Brain microvascular endothelial cell (primary cell): ENCODE data around the gene TXNL4A.
A peak's percentile ranks its signal among the peaks of the same experiment; 100 is the strongest.

Source experiments
- DNase-seq: peaks from one replicate; pipeline ENCODE4 v3.0.0-alpha.2; 2020
- H3K27ac ChIP-seq: fragments of 250-450 bp; sonication (Bioruptor Pico); 2 replicates; pipeline ENCODE4 v1.5.1; 2020; ENCODE audit warnings: mild to moderate bottlenecking, moderate library complexity
- H3K27me3 ChIP-seq: fragments of 250-450 bp; sonication (Bioruptor Pico); replicated peaks from 2 replicates; pipeline ENCODE4 v1.5.1; 2020; ENCODE audit warnings: mild to moderate bottlenecking
- H3K36me3 ChIP-seq: fragments of 250-450 bp; sonication (Bioruptor Pico); replicated peaks from 2 replicates; pipeline ENCODE4 v1.5.1; 2020; ENCODE audit warnings: mild to moderate bottlenecking
- H3K4me3 ChIP-seq: 2 replicates; pipeline ENCODE4 v1.5.1; 2011; ENCODE audit warnings: low read depth, mild to moderate bottlenecking, control low read depth, low read length, moderate library complexity
- in situ Hi-C: cut with HindIII; loops from 2 replicates; pipeline ENCODE4 v1.10.0; 2017; ENCODE audit warnings: low sequenced_read_pairs, low pct_ligation_motif_present
- TF ChIP-seq, protein P1 (sequence below): IDR thresholded peaks from 2 replicates; pipeline ENCODE4 v1.5.1; 2011; ENCODE audit warnings: low read depth, mild to moderate bottlenecking, moderate library complexity, low read length, control low read depth, inconsistent platforms; ENCODE audit errors: missing control alignments

The TXNL4A gene

DNA sequence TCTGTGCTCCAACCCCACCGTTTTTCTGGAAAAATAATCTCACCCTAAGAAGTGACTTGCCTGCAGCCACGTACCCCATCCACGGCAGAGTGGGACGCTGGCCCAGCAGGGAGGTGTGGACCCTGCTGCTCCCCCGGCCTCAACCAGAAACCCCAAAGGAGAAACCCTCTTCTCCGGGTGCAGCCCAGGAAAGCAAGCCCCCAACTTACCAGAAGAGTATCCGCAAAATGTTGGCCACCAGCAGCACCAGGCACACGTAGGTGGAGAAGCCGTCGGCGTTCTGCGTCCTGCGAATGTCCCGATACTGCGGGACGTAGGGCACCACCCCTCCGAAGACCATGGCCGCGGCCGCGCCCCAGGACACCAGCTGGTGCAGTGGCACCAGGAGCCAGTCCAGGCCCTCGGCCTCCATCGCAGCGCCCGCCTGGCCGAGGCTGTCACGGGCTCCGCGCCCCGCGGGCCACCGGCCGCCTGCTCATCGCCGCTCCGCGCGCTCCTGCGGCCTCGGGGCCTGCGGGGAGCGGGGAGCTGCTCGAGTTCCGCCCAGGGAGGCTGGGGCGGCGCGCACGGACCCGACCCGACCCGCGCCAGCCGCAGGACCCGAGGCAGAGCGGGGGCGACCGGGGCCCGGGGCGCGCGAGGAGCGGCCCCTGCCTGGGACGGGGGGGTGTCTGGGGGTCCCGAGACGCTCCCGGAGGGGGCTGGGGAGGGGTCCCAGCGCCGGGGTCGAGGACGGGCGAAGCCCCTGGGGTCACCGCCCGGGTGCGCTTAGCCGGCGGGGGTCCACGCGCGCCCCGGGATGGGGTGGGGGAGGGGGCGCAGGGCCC lies 37.6 kb downstream of the TXNL4A start:
- H3K27me3 ChIP-seq, result no peaks in the 10 kb centered on the region
- TF ChIP-seq, protein P1, sequence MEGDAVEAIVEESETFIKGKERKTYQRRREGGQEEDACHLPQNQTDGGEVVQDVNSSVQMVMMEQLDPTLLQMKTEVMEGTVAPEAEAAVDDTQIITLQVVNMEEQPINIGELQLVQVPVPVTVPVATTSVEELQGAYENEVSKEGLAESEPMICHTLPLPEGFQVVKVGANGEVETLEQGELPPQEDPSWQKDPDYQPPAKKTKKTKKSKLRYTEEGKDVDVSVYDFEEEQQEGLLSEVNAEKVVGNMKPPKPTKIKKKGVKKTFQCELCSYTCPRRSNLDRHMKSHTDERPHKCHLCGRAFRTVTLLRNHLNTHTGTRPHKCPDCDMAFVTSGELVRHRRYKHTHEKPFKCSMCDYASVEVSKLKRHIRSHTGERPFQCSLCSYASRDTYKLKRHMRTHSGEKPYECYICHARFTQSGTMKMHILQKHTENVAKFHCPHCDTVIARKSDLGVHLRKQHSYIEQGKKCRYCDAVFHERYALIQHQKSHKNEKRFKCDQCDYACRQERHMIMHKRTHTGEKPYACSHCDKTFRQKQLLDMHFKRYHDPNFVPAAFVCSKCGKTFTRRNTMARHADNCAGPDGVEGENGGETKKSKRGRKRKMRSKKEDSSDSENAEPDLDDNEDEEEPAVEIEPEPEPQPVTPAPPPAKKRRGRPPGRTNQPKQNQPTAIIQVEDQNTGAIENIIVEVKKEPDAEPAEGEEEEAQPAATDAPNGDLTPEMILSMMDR, result no peak
- peak overlapping the region; percentile 68 for H3K4me3 ChIP-seq
- DNase-seq, result no peak
- in situ Hi-C loops, result no loop called here
- H3K27ac ChIP-seq, result peak overlapping the region; percentile 50
- H3K36me3 ChIP-seq, result no peaks in the 10 kb centered on the region

- in situ Hi-C loops, result no loop called here
- no peaks in the 10 kb centered on the region for H3K27me3 ChIP-seq
- TF ChIP-seq, protein P1, result no peak
- no peaks in the 10 kb centered on the region for H3K36me3 ChIP-seq
- H3K27ac ChIP-seq, result no peak overlapping the region
- peak overlapping the region; percentile 68 for H3K4me3 ChIP-seq
- DNase-seq, result no peak
Measured at GRCh38 chr18:79949697-79950487, 38.5 kb downstream of the TXNL4A start.

DNA sequence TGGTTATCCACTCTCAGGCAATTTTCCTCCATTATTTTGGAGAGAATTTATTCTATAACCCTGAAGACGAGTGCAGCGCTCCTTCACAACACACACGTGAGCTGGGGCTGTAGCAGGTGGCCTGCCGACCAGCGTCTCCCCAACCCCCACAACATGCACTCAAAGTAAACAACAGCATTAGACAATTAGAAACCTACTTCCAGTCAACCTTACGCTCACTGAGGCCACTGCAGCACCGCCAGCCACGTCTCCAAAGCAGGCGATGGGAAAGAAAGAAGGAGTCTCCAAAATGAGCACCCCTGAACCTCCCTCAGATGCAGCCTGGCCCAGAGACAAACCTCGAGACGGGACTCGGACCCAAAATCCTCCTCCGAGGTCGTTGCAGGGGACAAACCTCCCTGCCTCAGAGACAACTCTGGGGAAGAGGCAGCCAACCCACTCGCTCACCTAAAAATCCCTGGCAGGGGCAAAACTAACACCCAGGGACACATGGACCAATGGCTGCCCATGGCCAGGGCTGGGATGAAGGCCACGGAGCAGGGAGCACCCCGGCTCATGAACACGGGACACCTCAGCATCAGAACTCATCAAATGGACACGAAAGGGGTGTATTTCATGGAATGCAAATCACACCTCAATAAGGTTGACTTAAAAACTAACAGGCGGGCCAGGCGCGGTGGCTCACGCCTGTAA lies 39.5 kb downstream of the TXNL4A start:
- Histone ChIP-seq H3K27me3 (no peaks in the 10 kb centered on the region), H3K36me3 (no peaks in the 10 kb centered on the region), H3K4me3 (no peak overlapping the region), H3K27ac (no peak overlapping the region)
- no peak for DNase-seq
- TF ChIP-seq, protein P1, result no peak
- in situ Hi-C loops, result no loop called here

- no peak overlapping the region for H3K27ac ChIP-seq
- H3K36me3 ChIP-seq, result no peaks in the 10 kb centered on the region
- in situ Hi-C loops, result no loop called here
- H3K4me3 ChIP-seq, result no peak overlapping the region
- no peaks in the 10 kb centered on the region for H3K27me3 ChIP-seq
- no peak for DNase-seq
- TF ChIP-seq, protein P1, result no peak
Measured at GRCh38 chr18:79947881-79948610, 40.3 kb downstream of the TXNL4A start.

DNA sequence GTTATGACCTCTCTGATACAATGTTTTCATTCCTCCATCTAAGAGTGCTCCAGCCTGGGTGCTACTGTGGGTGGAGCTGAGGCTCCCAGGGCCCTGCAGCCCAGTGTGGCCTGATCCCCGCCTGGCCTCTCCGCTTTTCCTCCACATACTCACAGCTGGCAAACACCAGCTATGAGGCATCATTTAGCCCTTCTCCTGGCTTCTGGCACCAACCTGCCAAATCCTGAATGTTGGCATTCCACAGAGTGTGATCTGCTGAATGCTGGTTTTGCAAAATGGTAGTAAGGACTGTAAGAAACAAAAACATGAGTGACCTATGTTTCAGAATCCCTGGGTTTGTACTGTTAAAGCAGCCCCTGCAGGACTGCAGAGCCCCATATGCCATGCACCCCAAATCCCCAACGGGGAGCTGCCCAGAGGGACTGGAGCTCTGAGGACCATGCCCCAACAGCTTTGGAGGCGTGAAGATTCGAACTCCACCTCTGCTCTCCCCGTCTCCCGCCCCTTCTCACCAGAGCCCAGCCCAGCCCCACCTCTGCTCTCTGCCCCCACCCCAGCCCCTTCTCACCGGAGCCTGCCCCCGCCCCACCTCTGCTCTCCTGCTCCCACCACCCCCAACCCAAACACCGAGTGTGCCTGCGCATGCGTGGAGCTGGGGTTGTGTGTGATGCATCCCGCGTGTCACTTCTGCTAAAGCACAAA lies 41.2 kb downstream of the TXNL4A start:
- Histone ChIP-seq H3K27me3 (no peaks in the 10 kb centered on the region), H3K4me3 (no peak overlapping the region), H3K36me3 (peaks cover 4% of the 10 kb centered on the region), H3K27ac (no peak overlapping the region)
- TF ChIP-seq, protein P1, result no peak
- in situ Hi-C loops, result no loop called here
- no peak for DNase-seq
